Astrocyte of the hippocampus (primary cell): ENCODE measurements around the gene TNK1.
A peak's percentile ranks its signal among the peaks of the same experiment; 100 is the strongest.

ENCODE experiments used
- DNase-seq: peaks from one replicate; pipeline ENCODE4 v3.0.0; 2011; ENCODE audit warnings: low read depth, low spot score

TNK1 gene

DNA sequence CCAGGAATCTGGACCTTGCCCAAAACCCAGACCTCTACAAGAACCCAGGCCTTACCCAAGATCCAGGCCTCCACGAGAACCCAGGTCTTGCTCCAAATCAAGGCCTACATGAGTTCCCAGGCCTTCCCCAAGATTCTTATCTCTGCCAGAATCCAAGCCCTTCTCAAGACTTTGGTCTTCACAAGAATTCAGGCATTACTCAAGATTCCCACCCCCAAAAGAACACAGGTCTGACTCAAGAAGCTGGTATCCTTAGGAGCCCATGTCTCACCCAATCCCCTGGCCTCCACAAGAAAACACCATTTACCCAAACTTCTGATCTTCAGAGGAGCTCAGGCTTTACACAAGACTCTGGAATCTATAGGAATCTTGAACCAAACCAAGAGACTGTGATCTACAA, 50.3 kb downstream of the TNK1 start:
- DNase-seq, result no peak

DNA sequence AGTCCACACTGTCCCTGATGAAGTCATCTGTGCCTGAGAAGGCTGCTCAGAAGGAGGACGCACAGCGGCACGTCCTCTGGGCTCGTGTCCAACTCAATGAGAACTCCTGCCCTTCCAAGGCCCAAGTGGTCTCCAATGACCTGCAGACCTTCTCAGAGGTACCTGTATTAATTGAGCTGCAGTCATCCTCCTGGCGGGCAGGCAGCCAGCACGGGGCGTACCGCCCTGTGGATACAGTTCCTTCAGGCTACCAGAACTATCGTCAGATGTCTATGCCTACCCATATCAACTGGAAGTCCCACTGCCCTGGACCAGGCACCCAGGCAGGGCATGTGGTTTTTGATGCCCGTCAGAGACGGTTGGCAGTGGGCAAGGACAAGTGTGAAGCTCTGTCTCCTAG, 51.4 kb downstream of the TNK1 start:
- DNase-seq, result no peak

DNA sequence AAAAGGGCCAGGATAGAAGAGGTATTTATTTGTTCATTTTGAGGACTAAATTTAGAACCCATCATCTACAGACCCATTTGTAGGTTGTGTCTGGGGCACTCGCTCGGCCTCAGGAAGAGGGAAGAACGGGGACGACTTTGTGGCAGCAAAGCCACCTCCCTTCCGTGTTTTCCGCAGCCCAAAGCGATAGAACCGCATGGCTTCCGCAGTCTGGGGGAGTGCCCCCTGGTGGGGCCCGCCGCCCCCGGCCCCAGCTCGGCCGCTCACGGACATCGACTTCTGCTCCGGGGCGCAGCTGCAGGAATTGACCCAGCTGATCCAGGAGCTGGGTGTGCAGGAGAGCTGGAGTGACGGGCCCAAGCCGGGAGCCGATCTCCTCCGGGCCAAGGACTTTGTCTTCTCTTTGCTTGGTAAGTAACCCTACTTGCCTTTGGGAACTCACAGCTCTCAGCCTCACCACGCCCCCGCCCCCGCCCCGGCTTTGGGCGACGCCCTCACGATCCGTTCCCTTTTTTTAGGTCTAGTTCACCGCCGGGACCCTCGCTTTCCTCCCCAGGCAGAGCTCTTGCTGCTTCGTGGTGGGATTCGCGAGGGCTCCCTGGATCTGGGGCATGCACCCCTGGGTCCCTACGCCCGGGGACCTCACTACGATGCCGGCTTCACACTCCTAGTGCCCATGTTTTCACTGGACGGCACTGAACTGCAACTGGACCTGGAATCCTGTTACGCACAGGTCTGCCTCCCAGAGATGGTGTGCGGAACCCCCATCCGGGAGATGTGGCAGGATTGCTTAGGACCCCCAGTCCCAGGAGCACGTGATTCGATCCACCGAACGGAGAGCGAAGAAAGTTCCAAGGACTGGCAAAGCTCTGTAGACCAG, 55.0 kb downstream of the TNK1 start:
- peak; percentile 48 for DNase-seq

DNA sequence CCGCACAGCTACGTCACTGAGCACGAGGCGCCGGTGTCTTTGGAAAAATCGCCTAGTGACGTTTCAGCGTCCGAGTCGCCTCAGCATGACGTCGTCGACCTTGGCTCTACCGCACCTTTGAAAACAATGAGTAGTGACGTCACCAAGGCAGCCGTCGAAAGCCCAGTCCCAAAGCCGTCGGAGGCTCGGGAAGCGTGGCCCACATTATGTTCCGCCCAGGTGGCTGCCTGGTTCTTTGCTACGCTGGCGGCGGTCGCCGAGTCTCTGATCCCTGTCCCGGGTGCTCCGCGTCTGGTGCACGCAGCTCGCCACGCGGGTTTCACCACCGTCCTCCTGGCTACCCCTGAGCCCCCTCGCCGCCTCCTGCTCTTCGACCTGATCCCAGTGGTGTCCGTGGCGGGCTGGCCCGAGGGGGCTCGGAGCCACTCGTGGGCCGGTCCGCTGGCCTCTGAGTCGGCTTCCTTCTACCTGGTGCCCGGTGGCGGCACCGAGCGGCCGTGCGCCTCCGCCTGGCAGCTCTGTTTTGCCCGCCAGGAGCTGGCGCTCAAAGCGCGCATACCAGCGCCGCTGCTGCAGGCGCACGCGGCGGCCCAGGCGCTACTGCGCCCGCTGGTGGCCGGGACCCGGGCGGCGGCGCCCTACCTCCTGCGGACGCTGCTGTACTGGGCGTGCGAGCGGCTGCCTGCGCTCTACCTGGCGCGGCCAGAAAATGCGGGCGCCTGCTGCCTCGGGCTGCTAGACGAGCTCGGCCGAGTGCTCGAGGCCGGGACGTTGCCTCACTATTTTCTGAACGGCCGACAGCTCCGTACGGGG, 55.9 kb downstream of the TNK1 start:
- peak; percentile 95 for DNase-seq

DNA sequence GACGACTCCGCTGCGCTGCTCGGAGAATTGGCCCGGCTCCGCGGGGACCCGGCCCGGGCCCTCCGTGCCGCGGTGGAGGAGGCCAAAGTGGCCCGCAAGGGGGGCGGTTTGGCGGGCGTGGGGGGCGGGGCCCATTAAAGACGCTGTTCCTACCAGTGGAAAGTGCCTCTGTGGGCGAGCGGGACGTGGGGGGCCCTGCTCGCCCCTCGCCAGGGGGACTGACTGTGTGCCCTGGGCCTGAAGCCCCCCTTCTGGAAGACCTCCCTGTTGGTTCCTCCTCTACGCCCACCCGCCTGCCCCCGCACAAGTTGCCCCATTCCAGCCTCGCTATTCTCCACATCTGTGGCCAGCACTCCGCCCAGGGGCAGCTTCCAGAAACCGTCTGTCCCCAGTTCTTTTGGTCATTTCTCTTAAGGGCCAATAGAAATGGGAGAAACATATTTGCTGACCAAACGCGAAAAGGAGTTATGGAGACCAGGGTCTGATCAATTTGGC, 56.5 kb downstream of the TNK1 start:
- DNase-seq, result no peak

DNA sequence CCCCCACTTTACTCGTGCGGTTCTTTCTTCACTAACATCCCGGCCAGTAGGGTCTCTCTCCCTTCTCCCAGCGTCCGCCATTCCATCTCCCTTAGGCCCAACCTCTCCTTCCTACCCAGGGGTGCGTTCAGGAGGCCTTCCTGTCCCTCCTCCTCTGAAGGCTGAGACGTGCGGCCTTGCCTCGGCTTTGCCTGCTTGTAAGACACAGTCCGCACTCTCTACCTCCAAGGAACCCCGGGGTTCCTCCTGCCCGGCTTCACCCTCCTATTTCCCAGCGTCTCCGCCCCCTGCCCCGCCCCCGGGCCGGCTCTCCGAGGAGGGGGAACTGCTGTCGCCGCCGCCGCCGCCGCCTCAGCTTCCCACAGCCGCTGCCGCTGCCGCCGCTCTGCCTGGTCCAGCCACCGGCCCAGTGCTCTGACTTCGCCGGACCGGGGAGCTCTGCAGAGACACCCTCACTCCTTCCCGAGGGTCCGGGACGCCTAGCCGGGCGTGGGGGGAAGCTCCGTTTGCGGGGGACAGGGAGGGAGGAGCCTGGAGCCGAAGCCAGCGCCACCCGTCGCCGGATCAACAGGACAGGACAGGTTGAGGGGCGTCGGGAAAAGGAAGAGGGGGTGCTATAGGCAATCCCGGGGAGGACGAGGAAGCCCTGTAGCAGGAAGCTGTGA, 57.2 kb downstream of the TNK1 start:
- DNase-seq, result peak; percentile 68

DNA sequence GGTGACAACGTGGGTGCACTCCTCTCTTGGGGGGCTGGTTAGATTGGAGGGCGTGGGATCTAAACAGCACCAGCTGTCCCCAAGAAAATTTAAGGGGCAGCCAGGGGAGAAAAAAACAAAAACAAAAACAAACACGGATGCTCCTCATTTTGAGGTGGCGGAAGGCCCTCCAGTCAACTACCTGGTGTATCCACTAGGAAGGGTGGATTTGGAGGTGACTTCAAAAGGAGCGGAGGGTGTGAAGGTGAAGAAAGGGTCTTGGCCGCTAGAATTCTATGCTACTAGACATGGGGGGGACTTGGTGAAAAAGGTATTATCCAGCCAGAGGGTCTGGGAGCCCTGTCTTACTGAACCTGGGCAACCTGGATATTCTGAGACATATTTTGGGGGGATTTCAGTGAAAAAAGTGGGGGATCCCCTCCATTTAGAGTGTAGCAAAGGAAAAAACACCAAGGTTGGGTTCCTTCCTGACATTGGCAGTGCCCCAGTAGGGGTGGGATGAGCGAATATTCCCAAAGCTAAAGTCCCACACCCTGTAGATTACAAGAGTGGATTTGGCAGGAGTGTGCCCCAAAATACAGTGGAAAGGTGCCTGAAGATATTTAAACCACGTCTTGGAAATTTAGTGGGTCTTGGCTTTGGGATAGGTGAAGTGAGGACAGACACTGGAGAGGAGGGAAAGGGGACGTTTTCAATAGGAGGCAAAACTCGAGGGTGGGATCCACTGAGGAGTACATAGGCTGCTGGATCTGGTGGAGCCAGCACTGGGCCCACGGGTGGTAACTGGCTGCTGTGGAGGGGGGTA, 58.0 kb downstream of the TNK1 start:
- DNase-seq, result no peak
